ENCODE results near the gene ZEB2.

Gene ZEB2

DNA sequence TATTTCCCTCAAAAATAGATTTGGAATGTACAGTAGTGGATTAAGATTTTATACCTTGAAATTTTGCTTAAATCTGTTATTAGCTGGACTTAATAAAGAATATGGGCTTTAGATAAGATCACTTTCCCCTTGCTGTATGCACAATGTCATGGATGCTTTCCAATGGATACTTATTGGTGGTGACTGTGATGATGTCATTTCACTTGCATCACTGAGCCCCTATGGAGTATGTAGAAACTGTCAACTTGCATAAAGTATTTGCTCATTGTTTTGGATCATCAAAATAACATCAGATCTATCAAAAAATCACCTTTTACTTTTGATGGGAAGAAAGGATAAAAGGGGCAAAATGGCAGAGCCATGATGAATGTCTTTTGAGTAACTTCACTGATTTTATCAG is 112.7 kb downstream of the ZEB2 start:
- Histone ChIP-seq H3K4ac (ENCODE audit: low read depth, low read length) (no peak overlapping the region), H3K27ac (ENCODE audit: low read depth, low read length) (no peak overlapping the region), H3K4me1 (ENCODE audit: control insufficient read depth in 1 of 2, insufficient read depth in 2 of 2, low read length in 2 of 2) (peaks cover 5 to 8% of the 10 kb centered on the region in 2 experiments), H2BK120ac (ENCODE audit: insufficient read depth, low read length, poor library complexity) (no peak overlapping the region), H3K14ac (ENCODE audit: low read length) (no peak overlapping the region), H3K9me3 (ENCODE audit: insufficient read depth, low read depth, low read length) (no peaks in the 10 kb centered on the region), H3K27me3 (ENCODE audit: insufficient read depth, low read length) (no peaks in the 10 kb centered on the region), H3K36me3 (ENCODE audit: control insufficient read depth in 1 of 2, insufficient read depth in 2 of 2, low read length in 2 of 2) (peaks cover 0 to 2% of the 10 kb centered on the region in 2 experiments), H4K8ac (ENCODE audit: low read depth, low read length) (no peak overlapping the region), H2AFZ (ENCODE audit: insufficient read depth, low read length, poor library complexity) (no peak overlapping the region), H3K23ac (ENCODE audit: low read length) (no peak overlapping the region), H3K18ac (ENCODE audit: low read length) (no peak overlapping the region), H3K79me2 (ENCODE audit: control insufficient read depth, insufficient read depth, low read length, poor library complexity) (no peaks in the 10 kb centered on the region), H3K9ac (ENCODE audit: low read length) (no peak overlapping the region), H4K12ac (ENCODE audit: low read depth, low read length) (no peak overlapping the region), H2AK5ac (ENCODE audit: low read length) (no peak overlapping the region), H3K4me3 (ENCODE audit: low read depth, low read length) (no peak overlapping the region), H2BK5ac (ENCODE audit: low read depth, low read length, poor library complexity) (no peak overlapping the region), H3K79me1 (ENCODE audit: low read length) (peaks cover 3% of the 10 kb centered on the region), H2BK12ac (ENCODE audit: low read length) (no peak overlapping the region), H4K91ac (ENCODE audit: low read depth, low read length) (no peak overlapping the region), H3K4me2 (ENCODE audit: low read length) (no peak overlapping the region)
- peak in 1 of 2 donors; percentile 39 for DNase-seq

DNA sequence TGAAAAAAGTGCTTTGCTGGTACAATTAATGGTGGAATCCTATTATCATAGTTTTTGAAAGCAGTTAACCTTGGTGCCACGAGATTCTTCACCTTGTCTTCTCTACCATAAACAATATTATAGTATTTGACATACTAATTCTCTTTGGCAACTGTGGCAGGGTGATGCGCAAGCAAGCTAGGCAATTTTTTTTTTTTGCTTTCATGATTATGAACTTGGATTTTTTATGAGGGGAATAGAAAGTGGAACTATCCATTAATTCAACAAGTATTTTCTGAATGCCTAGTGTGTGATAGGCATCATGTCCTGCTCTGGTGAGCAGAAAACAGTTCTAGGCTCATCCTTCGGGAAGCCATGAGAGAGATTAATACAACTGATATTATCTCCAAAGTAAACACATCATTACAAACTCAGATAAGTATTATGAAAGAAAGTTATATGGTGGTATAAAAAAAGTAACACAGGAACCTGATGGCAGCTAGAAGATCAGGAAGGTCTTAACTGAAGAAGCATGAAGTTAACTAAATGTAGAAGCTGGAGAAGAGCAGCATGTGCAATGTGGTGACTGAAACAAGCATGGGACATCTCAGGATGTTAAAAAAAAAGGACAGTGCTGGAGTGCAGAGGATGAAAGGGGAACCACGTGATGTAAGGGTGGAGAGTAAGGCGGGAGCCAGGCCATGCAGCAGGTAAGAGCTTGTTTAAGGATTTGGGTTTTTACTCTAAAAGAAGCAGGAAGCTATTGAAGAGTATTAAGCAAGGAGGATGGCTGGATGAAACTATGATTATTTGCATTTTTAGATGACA is 113.7 kb downstream of the ZEB2 start:
- Histone ChIP-seq H3K4me3 (ENCODE audit: low read depth, low read length) (no peak overlapping the region), H3K9me3 (ENCODE audit: insufficient read depth, low read depth, low read length) (no peaks in the 10 kb centered on the region), H3K14ac (ENCODE audit: low read length) (no peak overlapping the region), H2AK5ac (ENCODE audit: low read length) (no peak overlapping the region), H3K27me3 (ENCODE audit: insufficient read depth, low read length) (no peaks in the 10 kb centered on the region), H4K8ac (ENCODE audit: low read depth, low read length) (no peak overlapping the region), H3K18ac (ENCODE audit: low read length) (no peak overlapping the region), H4K91ac (ENCODE audit: low read depth, low read length) (no peak overlapping the region), H2BK12ac (ENCODE audit: low read length) (no peak overlapping the region), H3K27ac (ENCODE audit: low read depth, low read length) (no peak overlapping the region), H3K9ac (ENCODE audit: low read length) (no peak overlapping the region), H2AFZ (ENCODE audit: insufficient read depth, low read length, poor library complexity) (no peak overlapping the region), H3K23ac (ENCODE audit: low read length) (no peak overlapping the region), H3K79me2 (ENCODE audit: control insufficient read depth, insufficient read depth, low read length, poor library complexity) (no peaks in the 10 kb centered on the region), H3K4me2 (ENCODE audit: low read length) (no peak overlapping the region), H2BK120ac (ENCODE audit: insufficient read depth, low read length, poor library complexity) (peak overlapping the region; percentile 41), H3K36me3 (ENCODE audit: control insufficient read depth in 1 of 2, insufficient read depth in 2 of 2, low read length in 2 of 2) (peaks cover 0 to 2% of the 10 kb centered on the region in 2 experiments), H3K4ac (ENCODE audit: low read depth, low read length) (no peak overlapping the region), H2BK5ac (ENCODE audit: low read depth, low read length, poor library complexity) (no peak overlapping the region), H3K4me1 (ENCODE audit: control insufficient read depth in 1 of 2, insufficient read depth in 2 of 2, low read length in 2 of 2) (peaks cover 5 to 9% of the 10 kb centered on the region in 2 experiments), H4K12ac (ENCODE audit: low read depth, low read length) (no peak overlapping the region), H3K79me1 (ENCODE audit: low read length) (peaks cover 3% of the 10 kb centered on the region)
- WGBS (ENCODE audit: extremely low coverage, insufficient coverage, insufficient read length): no CpG with 5 or more reads among the region's 5 CpGs
- no peak for DNase-seq

DNA sequence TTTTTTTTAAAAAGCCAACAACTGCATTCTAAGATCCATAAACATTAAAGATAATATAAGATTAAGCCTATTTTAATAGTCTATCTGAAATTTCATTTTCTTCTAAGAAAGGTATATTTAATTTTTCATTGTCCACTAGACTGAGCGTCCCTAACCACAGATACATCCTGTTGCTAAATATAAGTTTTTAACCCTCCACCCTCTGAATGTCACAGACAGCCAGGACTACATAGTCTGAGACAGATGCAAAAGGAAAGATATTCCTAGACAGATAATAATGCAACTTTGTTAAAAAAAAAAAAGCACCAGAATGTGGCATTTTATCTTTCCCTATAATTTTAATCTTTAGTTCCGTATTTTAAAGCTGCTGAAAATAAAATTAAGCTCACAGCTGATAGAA is 114.6 kb downstream of the ZEB2 start:
- no peak overlapping the region for H3K9ac ChIP-seq (ENCODE audit: low read length)
- H3K79me1 ChIP-seq (ENCODE audit: low read length): peaks cover 5% of the 10 kb centered on the region
- no peak overlapping the region for H4K8ac ChIP-seq (ENCODE audit: low read depth, low read length)
- H4K91ac ChIP-seq (ENCODE audit: low read depth, low read length): no peak overlapping the region
- H2BK120ac ChIP-seq (ENCODE audit: insufficient read depth, low read length, poor library complexity): no peak overlapping the region
- H3K79me2 ChIP-seq (ENCODE audit: control insufficient read depth, insufficient read depth, low read length, poor library complexity): no peaks in the 10 kb centered on the region
- no peak overlapping the region for H3K23ac ChIP-seq (ENCODE audit: low read length)
- no peak overlapping the region for H2BK5ac ChIP-seq (ENCODE audit: low read depth, low read length, poor library complexity)
- H3K4ac ChIP-seq (ENCODE audit: low read depth, low read length): no peak overlapping the region
- no peak overlapping the region for H3K4me2 ChIP-seq (ENCODE audit: low read length)
- WGBS (ENCODE audit: extremely low coverage, insufficient coverage, insufficient read length): no CpG with 5 or more reads among the region's 2 CpGs
- H3K4me1 ChIP-seq (ENCODE audit: control insufficient read depth in 1 of 2, insufficient read depth in 2 of 2, low read length in 2 of 2): peaks cover 5 to 9% of the 10 kb centered on the region in 2 experiments
- H3K4me3 ChIP-seq (ENCODE audit: low read depth, low read length): no peak overlapping the region
- no peaks in the 10 kb centered on the region for H3K27me3 ChIP-seq (ENCODE audit: insufficient read depth, low read length)
- H3K27ac ChIP-seq (ENCODE audit: low read depth, low read length): no peak overlapping the region
- no peaks in the 10 kb centered on the region for H3K9me3 ChIP-seq (ENCODE audit: insufficient read depth, low read depth, low read length)
- no peak overlapping the region for H2BK12ac ChIP-seq (ENCODE audit: low read length)
- H2AFZ ChIP-seq (ENCODE audit: insufficient read depth, low read length, poor library complexity): no peak overlapping the region
- H4K12ac ChIP-seq (ENCODE audit: low read depth, low read length): no peak overlapping the region
- no peak for DNase-seq
- peaks cover 0 to 2% of the 10 kb centered on the region in 2 experiments for H3K36me3 ChIP-seq (ENCODE audit: control insufficient read depth in 1 of 2, insufficient read depth in 2 of 2, low read length in 2 of 2)
- H3K18ac ChIP-seq (ENCODE audit: low read length): no peak overlapping the region
- no peak overlapping the region for H2AK5ac ChIP-seq (ENCODE audit: low read length)
- H3K14ac ChIP-seq (ENCODE audit: low read length): no peak overlapping the region

- peak overlapping the region; percentile 26 for H2BK120ac ChIP-seq (ENCODE audit: insufficient read depth, low read length, poor library complexity)
- no peaks in the 10 kb centered on the region for H3K79me2 ChIP-seq (ENCODE audit: control insufficient read depth, insufficient read depth, low read length, poor library complexity)
- no peak overlapping the region for H2AK5ac ChIP-seq (ENCODE audit: low read length)
- no peak overlapping the region for H2AFZ ChIP-seq (ENCODE audit: insufficient read depth, low read length, poor library complexity)
- no peak overlapping the region for H3K4ac ChIP-seq (ENCODE audit: low read depth, low read length)
- H3K79me1 ChIP-seq (ENCODE audit: low read length): peaks cover 5% of the 10 kb centered on the region
- H3K27me3 ChIP-seq (ENCODE audit: insufficient read depth, low read length): no peaks in the 10 kb centered on the region
- no peak overlapping the region for H3K18ac ChIP-seq (ENCODE audit: low read length)
- no peak overlapping the region for H3K14ac ChIP-seq (ENCODE audit: low read length)
- H3K36me3 ChIP-seq (ENCODE audit: control insufficient read depth in 1 of 2, insufficient read depth in 2 of 2, low read length in 2 of 2): peaks cover 0 to 2% of the 10 kb centered on the region in 2 experiments
- no peaks in the 10 kb centered on the region for H3K9me3 ChIP-seq (ENCODE audit: insufficient read depth, low read depth, low read length)
- H3K23ac ChIP-seq (ENCODE audit: low read length): no peak overlapping the region
- peak overlapping the region; percentile 51 for H2BK12ac ChIP-seq (ENCODE audit: low read length)
- WGBS (ENCODE audit: extremely low coverage, insufficient coverage, insufficient read length): no CpG with 5 or more reads among the region's 9 CpGs
- H4K12ac ChIP-seq (ENCODE audit: low read depth, low read length): no peak overlapping the region
- H4K91ac ChIP-seq (ENCODE audit: low read depth, low read length): peak overlapping the region; percentile 20
- DNase-seq: peak in 1 of 2 donors; percentile 41
- H3K4me2 ChIP-seq (ENCODE audit: low read length): no peak overlapping the region
- no peak overlapping the region for H3K9ac ChIP-seq (ENCODE audit: low read length)
- peak overlapping the region; percentile 28 for H3K27ac ChIP-seq (ENCODE audit: low read depth, low read length)
- no peak overlapping the region for H2BK5ac ChIP-seq (ENCODE audit: low read depth, low read length, poor library complexity)
- no peak overlapping the region for H3K4me3 ChIP-seq (ENCODE audit: low read depth, low read length)
- peak overlapping the region; percentile 2 for H4K8ac ChIP-seq (ENCODE audit: low read depth, low read length)
- H3K4me1 ChIP-seq (ENCODE audit: control insufficient read depth in 1 of 2, insufficient read depth in 2 of 2, low read length in 2 of 2): peaks cover 5 to 9% of the 10 kb centered on the region in 2 experiments
These were observed 115.2 kb downstream of the ZEB2 start for GRCh38 chr2:144404586-144405314.
